GM19438 (cell line): ENCODE measurements around the gene BMF.
A peak's percentile ranks its signal among the peaks of the same experiment; 100 is the strongest.

Experiments
- ATAC-seq: cut with Tn5 transposase; IDR thresholded peaks from one replicate; pipeline ENCODE4 v1.9.1; 2021; ENCODE audit warnings: low read depth; ENCODE audit not compliant: unreplicated experiment

The BMF gene

GRCh38 chr15:40104296-40104864 is 4.3 kb downstream of the BMF start:
- no peak for ATAC-seq

DNA sequence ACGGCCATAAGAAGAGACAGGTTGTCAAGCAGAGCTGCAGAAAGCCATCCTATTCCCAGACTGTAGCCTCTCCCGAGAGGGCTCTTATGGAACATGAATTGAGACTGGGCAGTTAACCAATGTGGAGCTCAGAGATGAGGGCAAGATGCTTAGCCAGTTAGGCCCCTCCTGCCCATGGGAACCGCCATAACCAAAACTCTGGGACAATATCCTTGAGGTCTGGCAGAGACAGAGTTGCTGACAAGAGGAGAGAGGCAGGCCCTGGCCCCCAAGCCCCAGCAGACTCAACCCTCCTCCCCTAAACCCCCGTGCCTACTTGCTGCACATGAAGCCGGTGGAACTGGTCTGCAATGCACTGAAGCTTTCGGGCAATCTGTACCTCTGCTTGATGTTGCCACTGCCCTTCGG is 4.8 kb downstream of the BMF start:
- no peak for ATAC-seq

DNA sequence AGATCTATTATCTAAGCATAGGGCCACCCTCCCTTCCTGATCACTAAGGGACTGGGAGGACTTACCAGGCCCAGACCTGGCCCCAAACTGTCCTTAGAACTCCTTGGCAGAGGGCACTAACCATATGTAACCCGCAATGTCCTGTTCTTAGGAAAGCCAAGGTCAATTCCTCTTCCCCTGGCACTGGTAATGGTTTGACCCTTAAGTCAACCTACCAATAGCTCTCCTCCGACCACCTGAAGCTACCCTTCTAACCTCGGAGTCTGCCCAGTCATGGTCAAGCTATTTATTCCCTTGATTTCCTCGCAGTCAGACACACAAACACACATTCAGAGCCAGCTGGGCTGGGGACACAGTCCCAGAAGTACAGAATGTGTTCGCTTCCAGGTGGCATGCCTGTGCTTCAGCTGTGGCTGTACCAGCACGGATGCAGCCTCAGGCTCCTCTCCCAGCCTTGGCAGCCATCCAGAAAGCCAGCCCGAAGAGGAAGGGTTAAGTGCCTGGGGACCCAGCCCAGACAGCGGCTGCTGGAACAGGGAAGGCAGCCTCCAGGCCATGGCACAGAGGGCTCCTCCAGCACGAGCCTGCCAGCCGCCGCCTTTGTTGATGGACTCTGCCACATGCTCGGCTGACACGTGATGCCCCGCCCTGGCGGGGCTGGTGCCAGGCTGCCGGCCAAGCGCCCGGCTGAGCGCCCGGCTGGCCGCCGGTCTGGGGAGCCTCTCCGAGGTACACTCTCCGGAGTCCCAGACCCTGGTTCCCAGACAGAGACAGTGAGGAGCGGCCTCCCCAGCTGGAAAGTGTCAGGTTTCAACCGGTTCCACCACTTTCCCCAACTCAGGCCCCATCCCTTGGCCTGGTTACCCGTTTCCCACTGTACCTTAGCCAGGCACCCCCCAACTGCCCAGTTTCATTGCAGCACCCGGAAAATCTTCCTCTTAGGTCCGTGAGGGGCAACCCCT is 5.5 kb downstream of the BMF start:
- no peak for ATAC-seq

DNA sequence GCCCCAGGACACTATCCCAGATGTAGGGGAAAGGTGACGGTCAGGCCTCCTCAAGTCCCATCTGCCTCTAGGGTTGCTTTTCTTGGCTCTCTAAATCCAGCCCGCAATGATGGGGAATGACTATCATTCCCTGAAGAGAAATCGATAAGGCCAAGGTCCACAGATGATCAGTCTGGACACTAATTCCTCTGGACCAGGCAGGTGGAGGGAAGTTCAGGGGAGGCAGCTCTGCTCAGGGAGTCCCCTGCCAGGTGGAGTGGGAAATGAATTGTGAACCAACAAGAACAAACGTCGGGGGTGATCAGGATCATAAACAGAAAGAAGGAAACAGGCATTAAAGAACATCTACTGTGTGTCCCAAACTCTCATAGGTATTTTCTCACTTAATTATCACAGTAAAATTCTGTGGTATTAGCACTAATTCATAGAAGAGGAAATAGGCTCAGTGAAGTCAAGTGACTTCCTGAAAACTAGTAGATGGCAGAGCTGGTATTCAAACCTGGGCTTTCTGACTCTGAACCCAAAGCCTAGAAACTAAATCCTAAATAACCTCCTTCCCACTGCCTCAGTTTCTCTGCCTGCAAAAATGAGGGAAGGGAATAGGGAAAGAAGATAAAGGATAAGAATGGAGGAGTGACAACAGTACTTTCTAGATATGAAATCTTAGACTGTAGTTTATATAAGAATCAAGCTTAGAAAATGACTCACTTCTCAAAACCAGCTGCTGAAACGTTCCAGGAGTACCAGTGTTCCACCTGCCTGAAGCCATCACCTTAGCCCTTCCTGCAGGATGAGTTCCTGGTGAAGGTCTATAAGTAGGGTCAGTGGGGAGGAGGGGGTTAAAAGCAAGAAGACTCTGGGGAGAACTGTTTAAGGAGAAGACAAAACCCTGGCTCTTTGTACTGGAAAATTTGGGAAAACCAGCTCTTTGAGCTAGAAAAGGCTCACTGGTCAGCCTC is 7.5 kb downstream of the BMF start:
- ATAC-seq, result no peak

DNA sequence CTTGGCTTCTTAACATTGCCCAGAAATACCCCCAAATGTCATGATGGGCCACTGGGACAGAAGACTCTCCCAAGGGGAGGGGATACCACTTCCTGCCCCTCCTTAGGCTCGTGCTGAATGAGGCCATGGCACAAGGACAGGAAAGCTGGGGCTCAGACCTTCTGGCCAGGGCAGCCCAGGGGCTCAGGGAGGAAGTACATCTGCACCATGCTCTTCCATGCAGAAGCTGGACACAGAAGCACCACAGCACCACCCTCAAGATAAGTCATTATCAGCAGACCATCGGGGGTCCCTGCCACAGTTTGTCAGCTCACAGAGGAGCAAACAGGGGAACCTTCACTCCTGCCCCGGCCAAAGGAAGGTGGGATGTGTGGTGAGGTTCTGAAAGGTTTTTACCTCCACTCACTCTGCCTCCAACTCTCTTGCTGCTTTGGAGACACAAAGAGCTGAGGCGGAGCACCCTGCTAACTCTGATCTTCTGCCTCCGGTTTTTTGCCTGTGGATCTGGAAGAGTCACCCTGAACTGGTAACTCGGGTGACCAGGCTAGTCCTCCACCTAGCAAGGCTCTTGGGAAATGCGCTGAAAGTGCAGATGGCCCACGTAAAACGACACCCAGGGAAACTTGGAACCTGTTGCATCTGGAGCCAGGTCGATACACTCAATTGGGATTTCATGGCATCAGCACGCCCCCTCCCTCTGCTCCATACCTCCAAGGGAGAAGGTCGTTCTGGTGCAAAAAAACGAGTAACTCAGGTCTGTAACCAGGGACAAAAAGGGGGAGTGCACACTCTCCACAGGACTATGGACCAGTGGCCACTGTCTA is 8.3 kb downstream of the BMF start:
- no peak for ATAC-seq

GRCh38 chr15:40098489-40099261 is 10.0 kb downstream of the BMF start:
- ATAC-seq, result peak; percentile 77

DNA sequence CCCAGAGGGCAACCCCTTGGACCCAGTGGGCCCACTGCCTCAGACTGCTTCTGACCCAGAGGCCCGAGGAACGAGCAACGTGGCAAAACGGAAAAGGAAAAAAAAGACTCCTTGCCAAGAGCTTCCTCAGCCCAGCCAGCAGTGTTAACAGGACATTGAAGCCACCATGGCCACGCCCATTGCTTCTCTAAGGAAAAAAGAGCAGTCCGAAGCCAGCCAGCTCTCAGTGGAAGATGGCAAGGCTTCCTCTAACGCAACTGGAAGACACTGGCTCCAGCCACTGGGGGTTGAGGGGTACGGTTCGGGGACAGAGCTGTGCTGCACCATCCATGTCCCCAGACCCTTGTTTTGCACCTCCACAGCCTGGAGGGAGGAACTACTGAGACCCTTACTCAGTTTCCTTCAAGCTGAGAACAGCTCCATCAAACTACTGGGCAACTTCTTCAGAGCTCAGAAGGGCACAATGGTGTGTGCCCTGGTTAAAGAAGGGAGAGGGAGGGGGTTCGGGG is 10.7 kb downstream of the BMF start:
- ATAC-seq, result peak; percentile 10

- no peak for ATAC-seq
Observed at GRCh38 chr15:40097096-40097967, 11.3 kb downstream of the BMF start.

- no peak for ATAC-seq
Observed at GRCh38 chr15:40096094-40096891, 12.4 kb downstream of the BMF start.

GRCh38 chr15:40095371-40096093 is 13.1 kb downstream of the BMF start:
- no peak for ATAC-seq

- no peak for ATAC-seq
Observed at GRCh38 chr15:40094156-40094555, 14.5 kb downstream of the BMF start.

- ATAC-seq, result peak; percentile 42
Observed at GRCh38 chr15:40092979-40093869, 15.5 kb downstream of the BMF start.

- ATAC-seq, result no peak
Observed at GRCh38 chr15:40092256-40092978, 16.3 kb downstream of the BMF start.

GRCh38 chr15:40091861-40092255 is 16.8 kb downstream of the BMF start:
- ATAC-seq, result no peak
